Measurements from ENCODE around the gene SUGCT. TPM values are rescaled to one million over a fixed set of nuclear protein-coding genes. Genes with fewer than 3 reads are reported as not detected.

The SUGCT gene
- total and polyA plus RNA-seq, 7 donors = 2.4 to 7.3 (median 3.2) TPM

DNA sequence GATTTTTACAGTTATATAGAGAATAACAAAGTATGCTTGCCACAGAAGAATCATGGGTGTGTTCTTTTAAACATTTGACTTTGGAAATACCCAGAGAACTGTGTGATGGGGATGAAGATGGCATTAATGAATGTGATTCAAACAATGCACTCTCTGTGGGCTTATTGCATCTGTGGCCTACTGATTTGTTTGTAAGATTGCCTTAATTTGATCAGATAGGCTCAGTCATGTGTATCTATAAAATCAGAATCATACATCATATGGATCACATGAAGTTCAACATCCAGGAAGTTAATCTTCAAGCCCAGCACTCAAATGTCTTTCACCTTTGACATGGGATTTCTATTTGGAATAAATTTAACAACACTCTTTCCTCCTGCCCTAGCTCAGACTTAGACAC, 410.9 kb downstream of the SUGCT start:
- DNase-seq (no peak), ATAC-seq (no peak)
- no peaks in the 10 kb centered on the region for H3K27me3 ChIP-seq (ENCODE audit: insufficient read depth in 3 of 3, low read length in 2 of 3)
- intact Hi-C loops (cut with DNase I) = no loop called here
- H3K36me3 ChIP-seq (ENCODE audit: insufficient read depth in 1 of 2, low read depth in 1 of 2) = no peaks in the 10 kb centered on the region
- H3K27ac ChIP-seq = no peak overlapping the region
- TF ChIP-seq, protein P1, sequence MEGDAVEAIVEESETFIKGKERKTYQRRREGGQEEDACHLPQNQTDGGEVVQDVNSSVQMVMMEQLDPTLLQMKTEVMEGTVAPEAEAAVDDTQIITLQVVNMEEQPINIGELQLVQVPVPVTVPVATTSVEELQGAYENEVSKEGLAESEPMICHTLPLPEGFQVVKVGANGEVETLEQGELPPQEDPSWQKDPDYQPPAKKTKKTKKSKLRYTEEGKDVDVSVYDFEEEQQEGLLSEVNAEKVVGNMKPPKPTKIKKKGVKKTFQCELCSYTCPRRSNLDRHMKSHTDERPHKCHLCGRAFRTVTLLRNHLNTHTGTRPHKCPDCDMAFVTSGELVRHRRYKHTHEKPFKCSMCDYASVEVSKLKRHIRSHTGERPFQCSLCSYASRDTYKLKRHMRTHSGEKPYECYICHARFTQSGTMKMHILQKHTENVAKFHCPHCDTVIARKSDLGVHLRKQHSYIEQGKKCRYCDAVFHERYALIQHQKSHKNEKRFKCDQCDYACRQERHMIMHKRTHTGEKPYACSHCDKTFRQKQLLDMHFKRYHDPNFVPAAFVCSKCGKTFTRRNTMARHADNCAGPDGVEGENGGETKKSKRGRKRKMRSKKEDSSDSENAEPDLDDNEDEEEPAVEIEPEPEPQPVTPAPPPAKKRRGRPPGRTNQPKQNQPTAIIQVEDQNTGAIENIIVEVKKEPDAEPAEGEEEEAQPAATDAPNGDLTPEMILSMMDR (IDR thresholded peaks at IDR 0.05) = no peak
- H3K9me3 ChIP-seq = no peaks in the 10 kb centered on the region
- H3K4me1 ChIP-seq = no peaks in the 10 kb centered on the region
- H3K4me3 ChIP-seq = no peak overlapping the region

GRCh38 chr7:40546616-40547501, 412.1 kb downstream of the SUGCT start:
- 90 to 95% (median 91%) methylated on average over 6 of the region's 6 CpGs for WGBS, 3 donors
- no peaks in the 10 kb centered on the region for H3K9me3 ChIP-seq
- no peaks in the 10 kb centered on the region for H3K4me1 ChIP-seq
- DNase-seq = no peak
- intact Hi-C loops (cut with DNase I) = no loop called here
- H3K36me3 ChIP-seq (ENCODE audit: insufficient read depth in 1 of 2, low read depth in 1 of 2) = no peaks in the 10 kb centered on the region
- H3K4me3 ChIP-seq = no peak overlapping the region
- no peak for ATAC-seq
- TF ChIP-seq, protein P1 (IDR thresholded peaks at IDR 0.05) = no peak
- no peaks in the 10 kb centered on the region for H3K27me3 ChIP-seq (ENCODE audit: insufficient read depth in 3 of 3, low read length in 2 of 3)
- H3K27ac ChIP-seq = no peak overlapping the region

- H3K36me3 ChIP-seq (ENCODE audit: insufficient read depth in 1 of 2, low read depth in 1 of 2) = no peaks in the 10 kb centered on the region
- DNase-seq (no peak), ATAC-seq (no peak)
- no peaks in the 10 kb centered on the region for H3K27me3 ChIP-seq (ENCODE audit: insufficient read depth in 3 of 3, low read length in 2 of 3)
- no peaks in the 10 kb centered on the region for H3K4me1 ChIP-seq
- TF ChIP-seq, protein P1 (IDR thresholded peaks at IDR 0.05) = no peak
- no peaks in the 10 kb centered on the region for H3K9me3 ChIP-seq
- H3K27ac ChIP-seq = no peak overlapping the region
- 87 to 94% (median 92%) methylated on average over 2 of the region's 2 CpGs for WGBS, 3 donors
- intact Hi-C loops (cut with DNase I) = no loop called here
- H3K4me3 ChIP-seq = no peak overlapping the region
Observed at GRCh38 chr7:40549372-40550039, 414.7 kb downstream of the SUGCT start.

DNA sequence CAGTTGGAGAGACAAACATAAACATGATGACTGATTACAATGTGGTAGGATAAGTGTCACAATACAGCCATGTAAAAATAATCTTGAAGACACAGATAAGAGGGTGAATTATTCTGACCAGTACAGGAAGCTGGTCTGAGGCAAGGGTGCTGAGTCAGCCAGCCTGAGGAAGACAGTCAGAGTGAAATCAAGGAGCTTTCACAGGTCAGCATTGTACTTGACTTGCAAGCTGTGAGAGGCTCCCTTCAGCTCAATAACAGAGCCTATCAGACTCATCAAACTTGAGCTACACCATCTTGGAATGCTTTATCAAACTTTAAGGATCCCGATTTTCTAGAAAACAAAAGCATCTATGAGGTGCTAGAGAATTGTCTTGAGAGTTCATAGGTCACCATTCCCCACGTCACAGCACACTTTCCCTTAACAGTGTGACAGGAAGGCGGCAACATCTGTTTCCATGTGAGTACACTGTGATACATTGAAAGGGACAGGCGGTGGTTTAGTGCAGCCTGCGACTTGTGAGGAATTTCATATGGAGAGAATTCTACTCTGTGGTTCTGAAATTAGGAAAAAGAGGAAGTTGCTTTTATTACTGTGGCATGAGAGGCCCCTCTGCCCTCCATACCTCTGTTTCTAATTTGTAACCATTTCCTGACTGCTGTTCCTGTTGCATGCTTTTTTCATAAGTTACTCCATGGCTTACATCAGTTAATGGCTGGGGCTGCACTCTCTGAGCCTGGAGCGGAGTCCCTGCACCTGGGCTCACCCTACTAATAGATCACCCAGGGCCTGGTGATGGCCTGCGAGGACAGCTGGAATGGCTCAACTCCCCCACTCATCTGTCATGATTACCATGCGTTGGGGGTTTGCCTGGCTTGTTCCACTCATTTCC, 417.1 kb downstream of the SUGCT start:
- no peak for ATAC-seq
- H3K27me3 ChIP-seq (ENCODE audit: insufficient read depth in 3 of 3, low read length in 2 of 3) = no peaks in the 10 kb centered on the region
- WGBS, 3 donors = 51 to 54% (median 52%) methylated on average over 8 of the region's 8 CpGs
- H3K9me3 ChIP-seq = no peaks in the 10 kb centered on the region
- H3K4me3 ChIP-seq = no peak overlapping the region
- intact Hi-C loops (cut with DNase I) = no loop called here
- no peaks in the 10 kb centered on the region for H3K36me3 ChIP-seq (ENCODE audit: insufficient read depth in 1 of 2, low read depth in 1 of 2)
- H3K4me1 ChIP-seq = no peaks in the 10 kb centered on the region
- H3K27ac ChIP-seq = no peak overlapping the region
- TF ChIP-seq, protein P1 (IDR thresholded peaks at IDR 0.05) = no peak
- no peak for DNase-seq
